Measurements from ENCODE around the gene PKP2.
"Not testable (repeated sequence)": the region's sequence is repeated elsewhere in the genome, so short reads cannot be mapped to it uniquely, and the experiment has no call there.

- TF ChIP-seq POLR2AphosphoS5 (IDR thresholded peaks at IDR 0.05; ENCODE audit: low read depth, low read length); CREB1 (IDR thresholded peaks at IDR 0.05); CREB1 (CRISPR knock-in tag; IDR thresholded peaks at IDR 0.05); JUND (CRISPR knock-in tag; IDR thresholded peaks at IDR 0.05); ZNF264 (CRISPR knock-in tag; IDR thresholded peaks at IDR 0.05); CTCF (CRISPR knock-in tag; IDR thresholded peaks at IDR 0.05); HNRNPL (IDR thresholded peaks at IDR 0.05; ENCODE audit: low read depth, low read length); EP300 (IDR thresholded peaks at IDR 0.05; ENCODE audit: low read depth in 2 of 2, low read length in 2 of 2); EP300 (CRISPR knock-in tag; IDR thresholded peaks at IDR 0.05; ENCODE audit: borderline replicate concordance); ZNF138 (CRISPR knock-in tag; IDR thresholded peaks at IDR 0.05; ENCODE audit: low read depth): not testable (repeated sequence)
Observed at GRCh38 chr12:32892369-32892768, 4.2 kb downstream of the PKP2 start.
